Measurements from ENCODE around the gene ADSS1.
"Not testable (repeated sequence)": the region's sequence is repeated elsewhere in the genome, so short reads cannot be mapped to it uniquely, and the experiment has no call there.

ADSS1 gene

DNA sequence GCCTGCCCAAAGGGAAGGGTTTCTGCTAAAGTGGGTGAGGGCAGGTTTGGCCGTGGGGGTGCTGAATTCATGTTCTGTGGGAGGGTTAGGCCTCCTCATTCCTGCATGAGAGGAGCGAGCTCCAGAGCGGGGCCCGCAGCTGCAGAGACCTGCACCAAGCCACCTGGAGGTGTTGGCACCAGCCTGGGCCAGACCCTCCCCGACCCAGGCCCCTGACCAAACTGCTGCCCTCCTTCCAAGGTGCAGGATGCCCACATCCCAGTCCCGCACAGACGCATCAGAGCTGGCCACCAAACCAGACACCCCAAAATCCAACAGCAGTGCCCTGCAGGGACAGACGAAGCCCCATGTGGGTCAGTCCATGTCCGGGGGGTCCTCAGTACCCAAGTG lies 10.6 kb downstream of the ADSS1 start:
- DNase-seq (ENCODE audit: low spot score) = no peak

DNA sequence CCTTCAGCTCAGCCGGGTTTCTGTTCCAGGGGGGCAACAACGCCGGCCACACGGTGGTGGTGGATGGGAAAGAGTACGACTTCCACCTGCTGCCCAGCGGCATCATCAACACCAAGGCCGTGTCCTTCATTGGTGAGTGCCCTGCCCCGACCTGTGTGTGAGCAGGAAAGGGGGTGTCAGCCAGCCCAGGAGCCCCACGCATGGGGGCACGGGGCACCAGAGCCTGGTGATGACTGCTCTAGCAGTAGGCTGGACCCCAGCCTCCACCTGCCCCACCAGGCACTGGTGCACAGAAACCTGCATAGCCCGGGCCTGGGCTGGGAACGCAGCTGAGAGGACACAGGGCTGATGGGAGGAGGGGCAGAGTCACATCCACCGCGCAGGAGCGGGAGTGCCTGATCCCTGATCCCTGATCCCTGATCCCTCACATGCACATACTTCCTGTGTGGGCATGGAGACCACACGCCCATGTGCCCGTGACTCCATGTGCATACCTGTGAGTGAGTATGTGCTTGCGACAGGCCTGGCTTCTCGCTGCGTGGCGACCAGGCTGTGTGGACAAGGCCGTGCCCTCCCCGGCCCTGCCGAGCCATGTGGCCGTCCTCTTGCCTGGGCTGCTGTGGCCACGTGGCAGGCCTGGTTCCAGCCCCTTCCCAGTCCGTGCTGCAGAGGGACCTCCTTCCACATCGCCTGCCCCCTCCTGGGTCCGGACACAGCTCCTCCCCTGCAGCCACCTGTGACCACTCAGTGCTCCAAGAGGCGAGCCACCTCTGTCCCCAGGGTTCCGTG lies 11.2 kb downstream of the ADSS1 start:
- DNase-seq (ENCODE audit: low spot score) = peak; percentile 52

DNA sequence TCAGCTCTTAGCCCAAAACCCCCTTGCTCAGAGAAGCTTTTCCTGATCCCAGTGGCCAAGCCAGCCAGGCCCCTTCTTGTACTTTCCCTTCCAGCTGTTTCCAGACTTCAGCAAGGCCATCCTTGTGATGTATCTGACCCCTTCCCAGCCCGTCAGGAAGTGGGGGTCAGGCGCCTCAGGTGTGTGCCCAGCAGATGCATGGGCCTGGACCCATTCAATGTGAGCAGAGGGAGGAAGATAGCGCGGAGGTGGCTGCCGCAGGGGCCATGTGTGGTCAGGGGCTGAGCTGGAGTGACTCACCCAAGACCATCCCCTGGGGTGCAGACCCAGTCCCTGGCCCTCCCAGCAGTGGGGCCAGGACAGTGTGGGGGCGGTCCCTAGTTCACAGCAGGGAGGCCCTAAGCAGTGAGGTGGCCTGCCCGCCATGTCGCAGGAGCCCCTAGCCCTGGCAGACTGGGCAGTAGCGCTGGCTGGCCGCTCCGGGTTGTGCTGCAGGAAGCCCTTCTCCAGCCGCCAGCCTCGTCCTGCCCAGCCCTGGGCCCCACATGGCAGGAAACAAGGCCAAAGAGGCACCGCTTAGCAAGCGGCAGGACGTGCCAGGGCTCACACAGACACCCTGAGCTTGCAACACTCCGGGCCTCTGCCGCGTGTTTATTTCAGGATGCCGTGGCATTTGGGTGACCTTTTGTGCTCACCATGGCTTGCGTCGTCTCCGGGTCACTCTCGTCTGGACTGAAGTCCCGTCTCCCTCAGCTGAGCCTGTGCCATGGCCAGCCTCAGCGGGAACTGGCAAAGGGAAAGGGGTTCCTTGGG lies 12.0 kb downstream of the ADSS1 start:
- DNase-seq (ENCODE audit: low spot score) = no peak

DNA sequence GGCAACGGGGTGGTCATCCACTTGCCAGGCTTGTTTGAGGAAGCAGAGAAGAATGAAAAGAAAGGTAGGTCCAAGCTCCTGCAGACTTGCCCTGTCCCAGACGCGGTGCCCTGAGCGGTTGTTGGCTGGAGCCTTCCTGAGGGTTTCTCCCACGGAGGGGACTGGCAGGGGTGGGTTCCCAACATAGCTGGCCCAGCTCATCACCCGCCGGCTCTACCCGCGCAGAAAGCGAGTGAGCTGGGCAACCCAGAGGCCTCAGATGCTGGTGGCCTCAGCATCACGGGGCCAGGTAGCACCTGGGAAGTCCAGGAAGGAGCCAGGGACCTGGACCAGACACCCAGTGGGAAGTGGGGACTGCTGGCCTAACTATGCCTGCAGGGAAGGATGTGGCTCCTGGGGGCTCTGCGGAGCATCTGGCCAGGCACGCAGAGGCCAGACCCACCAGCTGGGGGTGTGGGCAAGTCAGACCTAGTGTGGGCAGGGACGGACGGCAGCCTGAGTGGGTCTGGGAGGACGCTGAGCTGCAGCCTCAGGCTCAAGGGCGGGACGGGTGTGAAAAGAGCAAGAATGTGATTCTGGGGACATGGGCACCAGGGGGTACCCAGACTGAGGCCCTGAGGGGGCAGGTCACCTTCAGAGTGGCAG lies 14.5 kb downstream of the ADSS1 start:
- no peak for DNase-seq (ENCODE audit: low spot score)

DNA sequence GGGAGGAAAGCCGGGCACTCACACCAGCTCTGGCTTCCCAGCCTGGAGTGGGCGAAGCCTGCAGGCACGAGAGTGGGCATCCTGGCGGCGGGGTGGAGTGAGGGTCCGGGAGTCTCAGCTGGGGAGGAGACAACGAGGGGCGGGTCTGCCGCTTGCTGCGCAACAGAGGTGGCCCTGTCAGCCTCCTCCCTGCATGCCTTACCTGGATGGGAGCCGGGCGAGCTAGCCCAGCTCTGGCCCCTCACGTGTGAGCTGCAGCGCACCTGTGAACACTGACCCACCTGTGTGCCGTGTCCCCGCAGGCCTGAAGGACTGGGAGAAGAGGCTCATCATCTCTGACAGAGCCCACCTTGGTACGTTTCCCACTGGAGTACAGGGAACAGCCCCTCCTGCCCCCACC lies 15.0 kb downstream of the ADSS1 start:
- DNase-seq (ENCODE audit: low spot score) = no peak

DNA sequence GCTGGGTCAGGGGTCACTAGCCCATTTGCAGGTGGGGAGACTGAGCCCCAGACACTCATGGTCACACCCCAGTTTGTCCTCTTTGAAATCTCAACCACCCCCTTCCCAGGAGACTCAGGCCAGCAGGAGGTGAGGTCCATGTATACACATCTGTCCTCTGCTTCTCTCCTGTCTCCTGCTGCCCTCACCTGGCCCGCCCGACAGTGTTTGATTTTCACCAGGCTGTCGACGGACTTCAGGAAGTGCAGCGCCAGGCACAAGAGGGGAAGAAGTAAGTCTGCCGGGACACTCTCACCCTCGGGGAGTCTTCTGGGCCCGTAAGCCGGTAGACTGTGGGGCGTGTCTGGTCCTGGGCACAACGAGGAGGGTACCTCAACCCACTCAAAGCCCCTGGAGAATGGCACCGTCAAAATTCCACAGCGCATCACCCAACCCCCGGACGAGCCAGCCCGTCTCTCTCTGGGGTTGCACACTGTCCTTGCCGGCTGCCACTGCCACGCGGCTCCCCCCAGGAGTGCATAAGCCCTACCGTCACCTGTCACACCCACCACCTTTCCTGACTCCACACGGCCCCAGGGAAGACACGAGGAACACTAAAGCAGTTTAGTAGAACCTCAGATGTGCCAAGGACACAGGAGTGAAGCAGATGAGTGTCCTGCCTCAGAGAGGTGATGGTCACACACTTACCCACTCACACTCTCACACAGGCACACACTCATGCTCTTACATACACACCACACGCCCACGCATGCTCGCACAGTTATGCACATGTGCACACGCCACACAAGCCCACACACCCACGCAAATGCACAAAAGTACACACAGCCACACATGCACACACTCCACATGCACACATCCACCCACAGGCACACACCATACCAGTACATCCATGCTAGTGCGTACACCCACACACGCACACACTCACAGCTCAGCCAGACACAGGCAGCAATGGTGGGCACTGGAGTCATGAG lies 15.8 kb downstream of the ADSS1 start:
- DNase-seq (ENCODE audit: low spot score) = no peak

DNA sequence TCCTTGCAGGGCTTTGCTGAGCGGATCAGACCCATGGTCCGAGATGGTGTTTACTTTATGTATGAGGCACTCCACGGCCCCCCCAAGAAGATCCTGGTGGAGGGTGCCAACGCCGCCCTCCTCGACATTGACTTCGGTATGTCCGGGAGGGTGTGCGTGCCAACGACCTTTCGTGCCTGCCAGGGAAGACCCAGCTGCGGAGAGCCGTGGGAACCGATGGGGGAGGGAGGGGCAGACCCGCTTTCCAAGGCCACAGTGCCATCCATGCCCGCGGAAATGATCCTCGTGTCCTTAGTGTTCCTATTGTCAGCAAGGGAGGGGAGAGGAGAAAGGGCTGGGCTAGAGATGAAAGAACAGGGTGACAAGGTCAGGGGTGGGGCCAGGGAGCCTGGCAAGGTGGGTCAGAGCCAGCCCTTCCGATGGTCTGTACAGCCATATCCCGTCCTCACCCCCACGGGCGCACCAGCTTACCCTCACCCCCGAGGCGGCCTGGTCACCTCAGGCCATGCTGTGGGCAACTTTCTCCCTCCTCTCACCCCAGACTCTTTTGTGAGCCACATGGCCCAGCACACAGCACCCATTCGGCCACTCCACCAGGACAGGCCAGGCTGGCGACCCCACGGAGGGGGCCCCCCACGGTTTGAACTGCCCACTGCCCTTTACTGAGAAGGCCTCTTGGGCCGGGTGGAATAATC lies 17.2 kb downstream of the ADSS1 start:
- peak; percentile 28 for DNase-seq (ENCODE audit: low spot score)

DNA sequence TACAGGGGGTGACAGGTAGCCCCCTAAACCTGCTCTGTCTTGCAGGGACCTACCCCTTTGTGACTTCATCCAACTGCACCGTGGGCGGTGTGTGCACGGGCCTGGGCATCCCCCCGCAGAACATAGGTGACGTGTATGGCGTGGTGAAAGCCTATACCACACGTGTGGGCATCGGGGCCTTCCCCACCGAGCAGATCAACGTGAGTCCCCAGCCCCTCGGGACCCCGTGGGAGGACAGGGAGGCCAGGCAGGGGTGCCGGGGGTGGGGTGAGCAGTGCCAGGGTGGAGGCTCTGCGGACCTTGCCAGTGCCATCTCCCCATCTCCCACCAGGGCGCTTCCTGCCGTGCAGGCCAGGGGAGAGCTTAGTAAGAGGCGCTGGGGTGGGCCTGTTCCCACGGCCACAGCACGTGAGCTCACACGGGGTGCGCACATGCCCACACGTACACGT lies 17.8 kb downstream of the ADSS1 start:
- DNase-seq (ENCODE audit: low spot score) = no peak

DNA sequence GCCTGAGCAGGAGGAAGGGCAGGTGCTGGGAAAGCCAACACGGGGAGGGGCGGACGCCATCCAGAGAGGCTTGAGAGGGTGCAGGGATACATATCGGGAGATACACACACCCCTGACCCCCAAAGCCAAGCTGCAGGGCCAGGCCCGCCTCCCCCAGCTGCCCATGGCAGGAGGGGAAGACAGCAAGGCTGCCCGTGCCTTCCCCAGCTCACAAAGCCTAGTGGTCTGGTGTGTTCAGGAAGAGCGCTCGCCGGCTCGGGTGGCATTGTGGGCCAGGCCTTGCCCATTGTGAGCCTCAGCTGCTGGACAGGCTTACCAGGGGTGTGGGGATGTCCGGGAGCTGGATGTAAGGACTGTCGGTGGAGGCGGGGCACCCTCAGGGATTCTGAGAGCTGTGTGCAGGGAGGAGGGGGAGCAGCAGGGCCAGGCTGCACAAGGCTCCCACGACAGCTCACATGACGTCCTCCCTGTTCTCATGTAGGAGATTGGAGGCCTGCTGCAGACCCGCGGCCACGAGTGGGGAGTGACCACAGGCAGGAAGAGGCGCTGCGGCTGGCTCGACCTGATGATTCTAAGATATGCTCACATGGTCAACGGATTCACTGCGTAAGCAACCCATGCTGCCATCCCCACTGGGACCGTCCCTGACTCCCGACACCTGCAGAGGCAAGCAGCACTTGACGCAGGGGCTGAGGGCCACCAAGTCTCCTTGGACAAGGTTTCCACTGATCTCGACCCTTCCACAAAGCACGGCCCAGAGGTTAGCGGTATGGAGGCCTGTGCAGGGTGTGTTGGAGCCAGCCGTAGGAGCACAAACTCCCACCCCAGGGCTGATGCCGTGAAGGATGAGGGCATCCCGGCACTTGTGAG lies 18.8 kb downstream of the ADSS1 start:
- no peak for DNase-seq (ENCODE audit: low spot score)

DNA sequence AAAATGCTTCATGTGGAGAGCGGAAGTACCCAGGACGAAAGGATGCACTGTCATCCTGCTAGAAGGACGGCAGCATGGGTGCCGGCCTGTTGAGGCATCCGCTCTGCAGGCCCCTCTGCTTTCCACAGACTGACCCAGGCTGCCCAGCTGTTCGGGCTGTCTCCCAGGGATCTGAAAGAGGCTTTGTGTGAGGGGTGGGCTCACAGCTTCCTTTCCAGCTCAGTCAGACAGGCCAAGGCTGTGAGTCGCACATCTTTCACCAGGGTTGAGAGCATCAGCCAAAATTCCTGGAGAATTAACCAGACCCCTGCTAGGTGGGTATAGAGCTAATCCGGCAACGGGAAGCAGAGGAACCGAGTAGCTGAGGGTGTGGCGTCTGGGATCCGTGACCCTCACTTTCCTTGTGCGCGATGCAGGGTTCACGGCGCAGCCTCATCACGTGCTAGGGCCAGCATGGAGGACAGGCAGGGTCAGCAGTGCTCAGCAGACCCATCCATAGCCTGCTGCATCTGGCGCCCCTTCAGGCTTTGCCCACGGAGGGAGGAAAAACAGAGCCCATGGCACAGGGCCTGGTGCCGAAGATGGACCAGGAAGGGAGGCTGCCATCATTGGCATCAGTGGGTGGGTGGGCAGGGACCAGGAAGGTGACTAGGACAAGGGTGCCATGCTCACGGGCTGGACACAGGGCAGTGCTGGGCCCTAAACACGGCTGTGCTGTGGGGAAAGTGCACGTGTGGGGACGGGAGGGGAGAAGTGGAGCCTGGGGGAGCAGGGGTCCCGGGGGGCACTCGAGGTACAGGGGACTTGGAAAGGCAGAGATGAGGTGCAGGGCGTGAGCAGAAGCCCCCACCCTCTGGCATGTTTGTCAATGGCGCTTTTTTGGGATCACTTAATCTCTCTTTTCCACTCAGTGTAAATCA lies 19.7 kb downstream of the ADSS1 start:
- DNase-seq (ENCODE audit: low spot score) = no peak

DNA sequence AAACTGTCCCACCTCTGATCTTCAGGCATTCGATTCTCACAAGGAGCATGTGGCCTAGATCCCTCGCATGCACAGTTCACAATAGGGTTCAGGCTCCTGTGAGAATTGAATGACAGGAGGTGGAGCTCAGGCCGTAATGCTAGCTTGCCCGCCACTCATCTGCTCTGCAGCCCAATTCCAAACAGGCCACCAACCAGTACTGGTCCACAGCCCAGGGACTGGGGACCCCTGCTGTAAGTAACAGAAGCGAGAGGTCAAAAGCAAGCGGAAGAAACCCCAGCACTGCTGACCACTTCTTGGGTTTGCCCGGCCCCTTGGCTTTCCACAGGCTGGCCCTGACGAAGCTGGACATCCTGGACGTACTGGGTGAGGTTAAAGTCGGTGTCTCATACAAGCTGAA lies 20.5 kb downstream of the ADSS1 start:
- no peak for DNase-seq (ENCODE audit: low spot score)

DNA sequence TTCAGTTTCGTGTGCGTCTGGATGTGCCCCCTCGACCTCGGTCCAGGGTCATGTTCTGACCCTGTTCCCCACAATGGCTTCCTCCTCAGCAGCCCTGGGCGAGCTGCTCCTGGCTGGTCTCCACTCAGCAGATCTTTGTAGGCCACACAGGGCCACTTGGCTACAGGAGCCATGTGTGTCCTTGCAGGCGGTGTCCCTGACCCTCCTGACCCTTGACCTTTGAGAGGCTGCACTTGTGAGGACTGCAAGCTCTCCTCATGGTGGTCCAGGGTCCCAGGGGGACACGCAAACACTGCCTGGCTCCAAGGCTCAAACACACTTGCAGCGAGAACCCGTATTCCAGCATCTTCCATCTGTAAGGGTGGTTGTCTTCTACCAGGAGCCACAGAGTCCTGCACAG lies 21.4 kb downstream of the ADSS1 start:
- DNase-seq (ENCODE audit: low spot score) = no peak

DNA sequence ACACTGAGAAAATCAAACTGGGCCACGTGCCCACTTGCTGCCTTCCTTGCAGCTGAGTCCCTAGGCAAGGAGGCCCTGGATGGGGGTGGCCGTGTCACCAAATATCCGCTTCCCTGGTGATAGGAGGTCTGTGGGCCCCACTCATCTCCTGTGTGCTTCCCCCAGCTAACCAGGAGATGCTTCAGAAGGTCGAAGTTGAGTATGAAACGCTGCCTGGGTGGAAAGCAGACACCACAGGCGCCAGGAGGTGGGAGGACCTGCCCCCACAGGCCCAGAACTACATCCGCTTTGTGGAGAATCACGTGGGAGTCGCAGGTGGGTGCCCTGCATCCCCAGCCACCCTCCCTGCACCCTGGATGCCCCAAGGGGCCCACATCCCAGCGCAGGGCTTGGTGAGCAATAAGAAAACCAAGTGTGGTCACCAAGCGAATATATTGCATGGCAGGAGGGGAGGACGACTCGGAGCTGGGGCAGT lies 22.1 kb downstream of the ADSS1 start:
- DNase-seq (ENCODE audit: low spot score) = no peak

DNA sequence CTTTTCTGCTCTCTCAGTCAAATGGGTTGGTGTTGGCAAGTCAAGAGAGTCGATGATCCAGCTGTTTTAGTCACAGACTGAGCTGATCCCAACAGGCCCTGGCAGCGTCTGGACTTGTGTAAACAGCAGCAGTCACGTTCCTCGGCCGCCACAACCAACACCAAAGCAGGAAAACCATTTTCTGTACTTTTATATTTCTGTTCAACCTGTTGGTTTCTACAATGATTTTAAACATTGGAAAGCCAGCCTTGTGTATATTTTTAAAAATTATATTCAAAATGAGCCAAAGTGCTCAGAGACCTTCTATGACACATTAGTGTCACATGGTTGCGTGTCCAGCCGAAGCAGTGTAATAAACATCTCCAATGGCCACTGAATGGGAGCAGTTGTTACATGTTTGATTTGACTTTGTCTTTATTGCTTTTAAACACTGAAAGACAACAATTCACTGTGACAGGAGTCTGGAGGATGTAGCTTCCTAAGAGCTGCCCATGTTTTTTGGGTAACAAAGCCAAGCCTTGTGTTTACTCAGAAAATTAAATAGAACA lies 23.0 kb downstream of the ADSS1 start:
- no peak for DNase-seq (ENCODE audit: low spot score)

DNA sequence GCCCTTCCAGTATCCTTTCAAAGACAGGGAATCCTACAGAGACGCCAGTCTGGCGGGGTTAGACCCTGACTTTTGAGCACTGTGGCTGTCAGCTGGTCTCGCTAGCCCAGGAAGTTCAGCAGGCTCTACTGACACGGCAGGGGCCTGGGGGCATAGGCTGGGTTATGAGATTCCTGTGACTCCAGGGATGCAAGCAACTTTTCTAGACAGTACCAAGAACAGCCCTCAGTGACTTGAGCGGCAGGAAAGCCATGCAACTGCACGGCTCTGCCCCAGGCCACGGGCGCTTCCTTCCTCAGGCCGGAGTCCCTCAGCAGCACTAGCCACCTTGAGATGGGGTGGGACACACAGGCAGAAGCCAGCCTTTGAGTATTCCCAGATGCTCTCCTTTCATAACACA lies 23.8 kb downstream of the ADSS1 start:
- DNase-seq (ENCODE audit: low spot score) = no peak

DNA sequence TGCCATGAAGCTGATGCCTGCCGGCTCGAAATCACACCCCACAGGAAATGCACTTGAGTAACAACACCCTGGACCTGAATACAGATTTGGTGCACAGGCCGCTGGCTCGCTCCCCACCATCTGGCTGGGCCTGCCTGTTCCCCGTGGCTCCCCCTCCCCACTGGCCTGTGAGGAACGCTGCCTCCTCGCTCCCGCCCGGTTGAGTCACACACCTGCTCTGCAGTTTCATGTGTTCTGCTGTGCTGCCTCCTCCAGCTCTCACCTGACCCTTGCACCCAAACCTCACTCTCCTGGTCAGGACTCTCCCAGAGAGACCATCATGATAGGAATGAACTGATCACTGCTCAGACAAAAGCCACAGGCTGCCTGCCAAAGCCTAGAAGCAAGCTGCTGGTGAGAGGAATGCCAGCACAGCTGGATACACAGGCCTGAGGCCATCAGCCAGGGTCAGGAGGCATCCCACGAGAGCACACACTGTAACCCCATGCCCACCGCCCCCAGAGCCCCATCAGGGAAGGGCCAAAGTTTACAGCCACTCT lies 25.2 kb downstream of the ADSS1 start:
- peak; percentile 60 for DNase-seq (ENCODE audit: low spot score)

DNA sequence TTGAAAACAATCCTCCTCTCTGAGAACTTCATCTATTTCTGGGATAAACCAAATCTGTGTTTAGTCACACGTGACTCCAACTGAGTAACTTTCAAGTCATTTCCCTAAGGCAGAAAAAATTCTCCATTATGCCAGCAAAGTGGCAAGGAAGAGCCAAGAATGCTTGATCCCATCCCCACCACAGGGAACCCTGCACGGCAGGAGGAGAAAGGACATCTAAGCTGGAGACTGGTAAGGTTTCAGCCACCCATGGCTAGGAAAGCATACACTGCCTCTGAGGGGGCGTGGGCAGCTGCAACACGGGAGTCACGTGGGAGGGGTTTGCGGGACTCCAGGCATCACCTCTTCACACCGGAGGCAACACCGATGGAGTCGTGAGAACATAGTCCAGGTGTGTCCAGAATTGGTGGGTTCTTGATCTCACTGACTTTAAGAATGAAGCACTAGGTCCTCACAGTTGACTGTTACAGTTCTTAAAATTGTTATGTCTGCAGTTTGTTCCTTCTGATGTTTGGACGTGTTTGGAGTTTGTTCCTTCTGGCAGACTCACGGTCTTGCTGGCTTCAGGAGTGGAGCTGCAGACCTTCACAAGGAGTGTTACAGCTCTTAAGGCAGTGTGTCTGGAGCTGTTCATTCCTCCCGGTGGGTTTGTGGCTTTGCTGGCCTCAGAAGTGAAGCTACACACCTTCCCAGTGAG lies 26.2 kb downstream of the ADSS1 start:
- no peak for DNase-seq (ENCODE audit: low spot score)

DNA sequence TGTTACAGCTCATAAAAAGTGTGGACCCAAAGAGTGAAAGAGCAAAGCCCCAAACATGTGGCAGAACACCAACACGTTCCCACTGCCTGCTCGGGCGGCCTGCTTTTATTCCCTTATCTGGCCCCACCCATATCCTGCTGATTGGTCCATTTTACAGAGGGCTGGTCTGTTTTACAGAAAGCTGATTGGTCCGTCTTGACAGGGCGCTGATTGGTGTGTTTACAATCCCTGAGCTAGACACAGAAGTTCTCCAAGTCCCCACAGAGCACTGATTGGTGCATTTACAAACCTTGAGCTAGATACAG lies 26.7 kb downstream of the ADSS1 start:
- not testable (repeated sequence) for DNase-seq (ENCODE audit: low spot score)
